Neural cell (in vitro differentiated cells): ENCODE measurements around the gene FAM117A. TPM values are rescaled to one million over a fixed set of nuclear protein-coding genes. Genes with fewer than 3 reads are reported as not detected.

ENCODE experiments used
- H2AFZ ChIP-seq: fragments of 200-600, 300-800 bp; sonication (generic), shearing (Covaris generic); 2 replicates; pipeline ENCODE4 v1.6.0; 2014; ENCODE audit warnings: low read depth, mild to moderate bottlenecking, antibody characterized with exemption, low read length, moderate library complexity
- H3F3A ChIP-seq: fragments of 200-600 bp; shearing (Covaris generic); 2 replicates; pipeline ENCODE4 v1.6.1; 2016; ENCODE audit warnings: mild to moderate bottlenecking, moderate library complexity, mixed read lengths, antibody characterized with exemption, low read length; ENCODE audit not compliant: insufficient read depth, poor library complexity, severe bottlenecking
- H3K27ac ChIP-seq: fragments of 200-600, 300-800 bp; sonication (generic), shearing (Covaris generic); 2 replicates; pipeline ENCODE4 v1.5.1; 2014; ENCODE audit warnings: mild to moderate bottlenecking, low read length, moderate library complexity
- H3K27me3 ChIP-seq: fragments of 300-800, 200-600 bp; sonication (generic), shearing (Covaris generic); 2 replicates; pipeline ENCODE4 v1.6.0; 2014; ENCODE audit warnings: mild to moderate bottlenecking, low read depth, low read length, moderate library complexity; ENCODE audit not compliant: insufficient read depth
- H3K36me3 ChIP-seq: fragments of 300-800, 200-600 bp; sonication (generic), shearing (Covaris generic); 2 replicates; pipeline ENCODE4 v1.5.1; 2014; ENCODE audit warnings: mild to moderate bottlenecking, antibody characterized with exemption, low read length, moderate library complexity; ENCODE audit not compliant: insufficient read depth
- H3K4me2 ChIP-seq: fragments of 300-800, 200-600 bp; sonication (generic), shearing (Covaris generic); 2 replicates; pipeline ENCODE4 v1.6.0; 2014; ENCODE audit warnings: mild to moderate bottlenecking, low read length
- H3K4me3 ChIP-seq: fragments of 300-800, 200-600 bp; sonication (generic), shearing (Covaris generic); 2 replicates; pipeline ENCODE4 v1.5.1; 2014; ENCODE audit warnings: mild to moderate bottlenecking, low read length, moderate library complexity
- H3K79me2 ChIP-seq: fragments of 200-600 bp; shearing (Covaris generic); replicated peaks from 2 replicates; pipeline ENCODE4 v1.6.0; 2014; ENCODE audit warnings: mild to moderate bottlenecking, low read length, moderate library complexity; ENCODE audit not compliant: insufficient read depth
- H3K9ac ChIP-seq: fragments of 300-800, 200-600 bp; sonication (generic), shearing (Covaris generic); 2 replicates; pipeline ENCODE4 v1.6.1; 2016; ENCODE audit warnings: mild to moderate bottlenecking, low read length, mixed read lengths
- H3K9me2 ChIP-seq: fragments of 200-600 bp; shearing (Covaris generic); 2 replicates; pipeline ENCODE4 v1.6.1; 2016; ENCODE audit warnings: mild to moderate bottlenecking, low read length, mixed read lengths; ENCODE audit not compliant: insufficient read depth
- H3K9me3 ChIP-seq: fragments of 200-600, 300-800 bp; sonication (generic), shearing (Covaris generic); 2 replicates; pipeline ENCODE4 v1.6.1; 2016; ENCODE audit warnings: mild to moderate bottlenecking, mixed run types, low read length, moderate library complexity, mixed read lengths
- H4K20me1 ChIP-seq: fragments of 200-600 bp; shearing (Covaris generic); 2 replicates; pipeline ENCODE4 v1.6.1; 2016; ENCODE audit warnings: mild to moderate bottlenecking, mixed run types; ENCODE audit not compliant: insufficient read depth
- EP300 ChIP-seq: fragments of 450-650 bp; conservative IDR thresholded peaks from 2 replicates; pipeline ENCODE4 v1.6.1; 2014; ENCODE audit warnings: antibody characterized with exemption, mild to moderate bottlenecking, moderate library complexity; ENCODE audit not compliant: poor library complexity, severe bottlenecking
- EZH2 ChIP-seq: fragments of 200-600, 300-800 bp; shearing (Covaris generic), sonication (generic); IDR thresholded peaks from 2 replicates; pipeline ENCODE4 v1.6.1; 2014; ENCODE audit warnings: antibody characterized with exemption, low read length, borderline replicate concordance, mild to moderate bottlenecking; ENCODE audit not compliant: insufficient read depth, poor library complexity, severe bottlenecking
- MXI1 ChIP-seq: fragments of 450-650 bp; conservative IDR thresholded peaks from 2 replicates; pipeline ENCODE4 v1.6.1; 2014; ENCODE audit warnings: antibody characterized with exemption, mild to moderate bottlenecking; ENCODE audit not compliant: poor library complexity, severe bottlenecking
- POLR2AphosphoS5 ChIP-seq: IDR thresholded peaks from 2 replicates; pipeline ENCODE4 v1.6.1; 2012
- RAD21 ChIP-seq: fragments of 450-650 bp; conservative IDR thresholded peaks from 2 replicates; pipeline ENCODE4 v1.6.1; 2014; ENCODE audit warnings: antibody characterized with exemption, mild to moderate bottlenecking, moderate library complexity
- SMC3 ChIP-seq: fragments of 450-650 bp; conservative IDR thresholded peaks from 2 replicates; pipeline ENCODE4 v1.6.1; 2014; ENCODE audit warnings: antibody characterized with exemption, mild to moderate bottlenecking, moderate library complexity; ENCODE audit not compliant: poor library complexity
- TAF1 ChIP-seq: IDR thresholded peaks from 2 replicates; pipeline ENCODE4 v1.6.1; 2012; ENCODE audit warnings: low read depth
- polyA plus RNA-seq: library from polyadenylated mRNA; depleted of rRNA; stranded (reverse); fragments of >200 nt; gene quantifications from 2 replicates; pipeline ENCODE4 v1.2.3, GENCODE V29; 2014
- TF ChIP-seq, protein P1 (sequence below): IDR thresholded peaks from 2 replicates; pipeline ENCODE4 v1.6.1; 2012; ENCODE audit warnings: borderline replicate concordance
- TF ChIP-seq, protein P2 (sequence below): fragments of 450-650 bp; IDR thresholded peaks from 2 replicates; pipeline ENCODE4 v1.5.1; 2014; ENCODE audit warnings: antibody characterized with exemption, mild to moderate bottlenecking, moderate library complexity; ENCODE audit not compliant: poor library complexity, severe bottlenecking

The FAM117A gene
- polyA plus RNA-seq, 1 donor from 2014 or later, result 3.7 TPM

- Histone ChIP-seq H3K9me3 (no peaks in the 10 kb centered on the region), H3K36me3 (no peaks in the 10 kb centered on the region), H4K20me1 (no peaks in the 10 kb centered on the region), H3F3A (no peaks in the 10 kb centered on the region), H3K4me2 (no peak overlapping the region), H3K9ac (no peak overlapping the region), H2AFZ (no peak overlapping the region), H3K27me3 (no peaks in the 10 kb centered on the region), H3K79me2 (no peaks in the 10 kb centered on the region), H3K4me3 (no peak overlapping the region), H3K27ac (no peak overlapping the region), H3K9me2 (no peaks in the 10 kb centered on the region)
- TF ChIP-seq POLR2AphosphoS5 (no peak), EZH2 (no peak), MXI1 (no peak), SMC3 (no peak), EP300 (no peak), RAD21 (no peak), TAF1 (no peak)
- TF ChIP-seq, protein P1, sequence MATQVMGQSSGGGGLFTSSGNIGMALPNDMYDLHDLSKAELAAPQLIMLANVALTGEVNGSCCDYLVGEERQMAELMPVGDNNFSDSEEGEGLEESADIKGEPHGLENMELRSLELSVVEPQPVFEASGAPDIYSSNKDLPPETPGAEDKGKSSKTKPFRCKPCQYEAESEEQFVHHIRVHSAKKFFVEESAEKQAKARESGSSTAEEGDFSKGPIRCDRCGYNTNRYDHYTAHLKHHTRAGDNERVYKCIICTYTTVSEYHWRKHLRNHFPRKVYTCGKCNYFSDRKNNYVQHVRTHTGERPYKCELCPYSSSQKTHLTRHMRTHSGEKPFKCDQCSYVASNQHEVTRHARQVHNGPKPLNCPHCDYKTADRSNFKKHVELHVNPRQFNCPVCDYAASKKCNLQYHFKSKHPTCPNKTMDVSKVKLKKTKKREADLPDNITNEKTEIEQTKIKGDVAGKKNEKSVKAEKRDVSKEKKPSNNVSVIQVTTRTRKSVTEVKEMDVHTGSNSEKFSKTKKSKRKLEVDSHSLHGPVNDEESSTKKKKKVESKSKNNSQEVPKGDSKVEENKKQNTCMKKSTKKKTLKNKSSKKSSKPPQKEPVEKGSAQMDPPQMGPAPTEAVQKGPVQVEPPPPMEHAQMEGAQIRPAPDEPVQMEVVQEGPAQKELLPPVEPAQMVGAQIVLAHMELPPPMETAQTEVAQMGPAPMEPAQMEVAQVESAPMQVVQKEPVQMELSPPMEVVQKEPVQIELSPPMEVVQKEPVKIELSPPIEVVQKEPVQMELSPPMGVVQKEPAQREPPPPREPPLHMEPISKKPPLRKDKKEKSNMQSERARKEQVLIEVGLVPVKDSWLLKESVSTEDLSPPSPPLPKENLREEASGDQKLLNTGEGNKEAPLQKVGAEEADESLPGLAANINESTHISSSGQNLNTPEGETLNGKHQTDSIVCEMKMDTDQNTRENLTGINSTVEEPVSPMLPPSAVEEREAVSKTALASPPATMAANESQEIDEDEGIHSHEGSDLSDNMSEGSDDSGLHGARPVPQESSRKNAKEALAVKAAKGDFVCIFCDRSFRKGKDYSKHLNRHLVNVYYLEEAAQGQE, result no peak
- TF ChIP-seq, protein P2, sequence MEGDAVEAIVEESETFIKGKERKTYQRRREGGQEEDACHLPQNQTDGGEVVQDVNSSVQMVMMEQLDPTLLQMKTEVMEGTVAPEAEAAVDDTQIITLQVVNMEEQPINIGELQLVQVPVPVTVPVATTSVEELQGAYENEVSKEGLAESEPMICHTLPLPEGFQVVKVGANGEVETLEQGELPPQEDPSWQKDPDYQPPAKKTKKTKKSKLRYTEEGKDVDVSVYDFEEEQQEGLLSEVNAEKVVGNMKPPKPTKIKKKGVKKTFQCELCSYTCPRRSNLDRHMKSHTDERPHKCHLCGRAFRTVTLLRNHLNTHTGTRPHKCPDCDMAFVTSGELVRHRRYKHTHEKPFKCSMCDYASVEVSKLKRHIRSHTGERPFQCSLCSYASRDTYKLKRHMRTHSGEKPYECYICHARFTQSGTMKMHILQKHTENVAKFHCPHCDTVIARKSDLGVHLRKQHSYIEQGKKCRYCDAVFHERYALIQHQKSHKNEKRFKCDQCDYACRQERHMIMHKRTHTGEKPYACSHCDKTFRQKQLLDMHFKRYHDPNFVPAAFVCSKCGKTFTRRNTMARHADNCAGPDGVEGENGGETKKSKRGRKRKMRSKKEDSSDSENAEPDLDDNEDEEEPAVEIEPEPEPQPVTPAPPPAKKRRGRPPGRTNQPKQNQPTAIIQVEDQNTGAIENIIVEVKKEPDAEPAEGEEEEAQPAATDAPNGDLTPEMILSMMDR, result no peak
These were observed 73.7 kb downstream of the FAM117A start for GRCh38 chr17:49690256-49690655.

DNA sequence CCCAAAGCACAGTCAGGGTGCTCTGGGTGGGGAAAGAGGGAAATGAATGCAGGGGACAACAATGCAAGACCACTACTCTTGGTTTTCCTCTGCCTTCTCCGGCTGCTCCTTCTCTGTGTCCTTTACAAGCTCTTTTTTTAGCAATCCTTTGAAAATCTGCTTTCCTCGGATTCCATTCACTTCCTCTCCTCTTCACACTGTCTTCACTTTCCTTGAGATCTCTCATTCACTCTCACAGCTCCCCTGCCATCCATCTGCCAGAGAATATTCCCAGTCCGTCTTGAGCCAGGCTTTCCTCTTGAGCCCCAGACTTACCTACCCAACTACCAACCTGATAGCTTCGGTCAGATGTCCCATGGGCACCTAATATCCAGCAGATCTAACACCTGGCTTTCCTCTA, 75.1 kb downstream of the FAM117A start:
- H3K4me2 ChIP-seq, result no peak overlapping the region
- no peaks in the 10 kb centered on the region for H4K20me1 ChIP-seq
- no peaks in the 10 kb centered on the region for H3K36me3 ChIP-seq
- H3K9ac ChIP-seq, result no peak overlapping the region
- no peaks in the 10 kb centered on the region for H3K9me3 ChIP-seq
- no peaks in the 10 kb centered on the region for H3K79me2 ChIP-seq
- no peaks in the 10 kb centered on the region for H3K9me2 ChIP-seq
- no peaks in the 10 kb centered on the region for H3K27me3 ChIP-seq
- TF ChIP-seq, protein P2, result no peak
- TF ChIP-seq POLR2AphosphoS5 (no peak), RAD21 (no peak)
- no peak overlapping the region for H2AFZ ChIP-seq
- H3F3A ChIP-seq, result no peaks in the 10 kb centered on the region
- H3K4me3 ChIP-seq, result no peak overlapping the region
- H3K27ac ChIP-seq, result no peak overlapping the region
